ENCODE results near the gene MYH4. TPM values are rescaled to one million over a fixed set of nuclear protein-coding genes. Genes with fewer than 3 reads are reported as not detected.

Gene MYH4
- total RNA-seq, 2 experiments from 2014 or later: not detected

- POLR2A ChIA-PET: interaction anchor here (1.0 kb wide), 1 partner anchor 14 kb away, joined by 4 read pairs; no protein-coding TSS in a partner anchor
- H2AFZ ChIP-seq (ENCODE audit: low read length): no peak within 1 kb of the TSS
These were observed 47.3 kb downstream of the MYH4 start, which contains the start of gene MYH8 for GRCh38 chr17:10421900-10422542. TSS of gene MYH8 (minus strand) at chr17:10421950. CDS start at chr17:10420227, 1,723 bp downstream.

DNA sequence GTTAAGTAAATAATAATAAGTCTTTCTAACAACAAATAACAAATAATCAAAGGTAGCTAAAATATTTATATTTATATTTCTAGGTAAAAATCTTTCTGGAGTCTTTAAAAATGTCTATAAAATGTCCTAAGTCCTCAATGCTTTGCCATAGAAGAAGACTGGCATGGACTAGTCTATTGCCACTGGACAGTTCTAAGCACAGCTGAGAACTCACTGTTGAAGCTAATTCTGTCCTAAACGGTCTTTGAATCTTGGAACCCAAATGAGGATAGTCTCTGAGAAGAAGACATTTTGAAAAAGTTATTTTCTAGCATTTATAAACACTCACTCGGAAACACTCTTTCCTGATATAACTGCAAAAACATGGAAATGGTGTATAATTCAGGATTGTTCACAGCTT lies 48.1 kb downstream of the MYH4 start:
- H3K4me1 ChIP-seq (ENCODE audit: insufficient read depth, low read length, poor library complexity, severe bottlenecking): no peaks in the 10 kb centered on the region
- no peak for DNase-seq (ENCODE audit: low spot score)
- H2AFZ ChIP-seq (ENCODE audit: low read length): no peak overlapping the region
- no peaks in the 10 kb centered on the region for H3K9me3 ChIP-seq (ENCODE audit: low read length)
- H3K4me2 ChIP-seq (ENCODE audit: low read length): no peak overlapping the region
- no peak overlapping the region for H3K27ac ChIP-seq (ENCODE audit: low read depth, low read length, poor library complexity, severe bottlenecking)
- H3K79me2 ChIP-seq (ENCODE audit: insufficient read depth, low read depth, low read length): no peaks in the 10 kb centered on the region
- no TSS peak for BruUV-seq (replicated peaks)
- no peaks in the 10 kb centered on the region for H3K9me2 ChIP-seq (ENCODE audit: insufficient read depth, low read length)
- POLR2A ChIA-PET: interaction anchor here (0.5 to 1.0 kb wide), 2 partner anchors 15 to 1451 kb away, joined by 4 to 6 read pairs; no protein-coding TSS in a partner anchor
- intact Hi-C loops (cut with micrococcal nuclease; ENCODE audit: unreplicated experiment): no loop called here
- TF ChIP-seq EZH2phosphoT487 (IDR thresholded peaks at IDR 0.05; ENCODE audit: borderline replicate concordance, low read depth, low read length): no peak
- no peak for TF ChIP-seq CTCF (conservative IDR thresholded peaks at IDR 0.05; ENCODE audit: low read length)
- H3K36me3 ChIP-seq (ENCODE audit: insufficient read depth, low read length): no peaks in the 10 kb centered on the region
- H4K20me1 ChIP-seq (ENCODE audit: insufficient read depth, low read length): no peaks in the 10 kb centered on the region
- no peak overlapping the region for H3K4me3 ChIP-seq (ENCODE audit: low read depth, low read length, poor library complexity, severe bottlenecking)
- CTCF ChIA-PET (ENCODE audit: unreplicated experiment): no interaction called here

More at GRCh38 chr17:10421900-10422542, 47.3 kb downstream of the MYH4 start, which contains the start of gene MYH8:
- no peaks in the 10 kb centered on the region for H3K36me3 ChIP-seq (ENCODE audit: insufficient read depth, low read length)
- BruUV-seq (replicated peaks): no TSS peak
- H3K9me3 ChIP-seq (ENCODE audit: low read length): no peaks in the 10 kb centered on the region
- no peaks in the 10 kb centered on the region for H4K20me1 ChIP-seq (ENCODE audit: insufficient read depth, low read length)
- no peak within 1 kb of the TSS for H3K4me3 ChIP-seq (ENCODE audit: low read depth, low read length, poor library complexity, severe bottlenecking)
- no peaks in the 10 kb centered on the region for H3K9me2 ChIP-seq (ENCODE audit: insufficient read depth, low read length)
- no peak within 1 kb of the TSS for H3K27ac ChIP-seq (ENCODE audit: low read depth, low read length, poor library complexity, severe bottlenecking)
- no peak for DNase-seq (ENCODE audit: low spot score)
- intact Hi-C loops (cut with micrococcal nuclease; ENCODE audit: unreplicated experiment): no loop called here
- H3K4me2 ChIP-seq (ENCODE audit: low read length): no peak within 1 kb of the TSS
- CTCF ChIA-PET (ENCODE audit: unreplicated experiment): no interaction called here
- H3K79me2 ChIP-seq (ENCODE audit: insufficient read depth, low read depth, low read length): no peaks in the 10 kb centered on the region
- no peaks in the 10 kb centered on the region for H3K4me1 ChIP-seq (ENCODE audit: insufficient read depth, low read length, poor library complexity, severe bottlenecking)
- TF ChIP-seq EZH2phosphoT487 (IDR thresholded peaks at IDR 0.05; ENCODE audit: borderline replicate concordance, low read depth, low read length) (no peak), CTCF (conservative IDR thresholded peaks at IDR 0.05; ENCODE audit: low read length) (no peak)

DNA sequence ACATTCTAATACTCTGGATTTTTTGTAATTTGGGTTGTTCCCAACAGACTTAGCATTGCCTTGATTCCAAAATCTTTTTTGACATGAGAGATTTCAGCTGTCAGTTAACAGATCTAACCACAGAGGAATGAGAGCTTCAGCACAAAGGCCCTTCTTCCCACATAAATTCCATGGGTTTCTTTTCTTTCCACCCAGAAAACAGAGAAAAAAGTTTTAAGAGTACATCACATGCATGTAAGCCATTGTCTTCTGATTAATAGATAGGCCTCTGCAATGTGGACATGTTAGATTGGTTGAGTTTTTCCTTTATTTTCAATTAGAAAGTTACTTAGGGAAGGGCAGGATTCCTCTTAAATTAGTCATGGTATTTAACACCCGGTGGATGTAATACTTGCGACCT lies 48.5 kb downstream of the MYH4 start:
- TF ChIP-seq EZH2phosphoT487 (IDR thresholded peaks at IDR 0.05; ENCODE audit: borderline replicate concordance, low read depth, low read length) (no peak), CTCF (conservative IDR thresholded peaks at IDR 0.05; ENCODE audit: low read length) (no peak)
- H3K27ac ChIP-seq (ENCODE audit: low read depth, low read length, poor library complexity, severe bottlenecking): no peak overlapping the region
- DNase-seq (ENCODE audit: low spot score): no peak
- H3K79me2 ChIP-seq (ENCODE audit: insufficient read depth, low read depth, low read length): no peaks in the 10 kb centered on the region
- H4K20me1 ChIP-seq (ENCODE audit: insufficient read depth, low read length): no peaks in the 10 kb centered on the region
- no peaks in the 10 kb centered on the region for H3K9me2 ChIP-seq (ENCODE audit: insufficient read depth, low read length)
- H3K4me1 ChIP-seq (ENCODE audit: insufficient read depth, low read length, poor library complexity, severe bottlenecking): no peaks in the 10 kb centered on the region
- CTCF ChIA-PET (ENCODE audit: unreplicated experiment): no interaction called here
- no peak overlapping the region for H3K4me2 ChIP-seq (ENCODE audit: low read length)
- no peaks in the 10 kb centered on the region for H3K9me3 ChIP-seq (ENCODE audit: low read length)
- H3K36me3 ChIP-seq (ENCODE audit: insufficient read depth, low read length): no peaks in the 10 kb centered on the region
- POLR2A ChIA-PET: interaction anchor here (1.1 kb wide), 1 partner anchor 32 kb away, joined by 3 read pairs; no protein-coding TSS in a partner anchor
- no TSS peak for BruUV-seq (replicated peaks)
- intact Hi-C loops (cut with micrococcal nuclease; ENCODE audit: unreplicated experiment): no loop called here
- H3K4me3 ChIP-seq (ENCODE audit: low read depth, low read length, poor library complexity, severe bottlenecking): no peak overlapping the region
- H2AFZ ChIP-seq (ENCODE audit: low read length): no peak overlapping the region
